Activated CD8-positive, alpha-beta T cell treated with anti-CD3 and anti-CD28 coated beads, Interleukin-2, amount 10 ng/mL, durations not matched to agents 7 days and 5 days (primary cell): ENCODE measurements around the gene KLF5. TPM values are rescaled to one million over a fixed set of nuclear protein-coding genes. Genes with fewer than 3 reads are reported as not detected.
"Not testable (repeated sequence)": the region's sequence is repeated elsewhere in the genome, so short reads cannot be mapped to it uniquely, and the experiment has no call there.

ENCODE experiments used
- ATAC-seq: fragments of 150-1000 bp; cut with Tn5 transposase; one replicate; pipeline ENCODE4 v1.10.0; 2021; ENCODE audit warnings: moderate library complexity
- CTCF ChIA-PET: fragments of 350-600 bp; sonication (Branson Sonifier 250); formaldehyde crosslinking; loops from one replicate; lab custom pipeline; 2021; ENCODE audit warnings: antibody characterized with exemption; lab: Charles Lee
- POLR2A ChIA-PET: fragments of 350-600 bp; sonication (Branson Sonifier 250); formaldehyde crosslinking; loops from one replicate; lab custom pipeline; 2021; ENCODE audit warnings: antibody characterized with exemption; lab: Charles Lee
- DNase-seq: peaks from one replicate; pipeline ENCODE4 v3.0.0-alpha.2; 2020
- H3K27ac Mint-ChIP-seq: one replicate; pipeline ENCODE4 v1.8.0; 2021; ENCODE audit warnings: mild to moderate bottlenecking, mixed read lengths
- H3K27me3 Mint-ChIP-seq: one replicate; pipeline ENCODE4 v1.8.0; 2021; ENCODE audit warnings: low read depth, mixed read lengths
- H3K36me3 Mint-ChIP-seq: one replicate; pipeline ENCODE4 v1.8.0; 2021; ENCODE audit warnings: low read depth, mixed read lengths
- H3K4me1 Mint-ChIP-seq: one replicate; pipeline ENCODE4 v1.8.0; 2021; ENCODE audit warnings: low read depth, mixed read lengths
- H3K4me3 Mint-ChIP-seq: one replicate; pipeline ENCODE4 v1.8.0; 2021; ENCODE audit warnings: mild to moderate bottlenecking, mixed read lengths
- H3K9me3 Mint-ChIP-seq: one replicate; pipeline ENCODE4 v1.8.0; 2022; ENCODE audit warnings: mixed read lengths; ENCODE audit not compliant: insufficient read depth
- total RNA-seq, 2 experiments: library from RNA; stranded (reverse); gene quantifications; one replicate each; pipeline ENCODE4 v1.2.3, GENCODE V29; 2021

Gene KLF5
- total RNA-seq, 2 experiments from 2014 or later, result 5.4 to 7.4 TPM

GRCh38 chr13:73040968-73041596 is 17.7 kb upstream of the KLF5 start:
- Mint-ChIP-seq H3K4me1 (no peaks in the 10 kb centered on the region), H3K4me3 (no peak overlapping the region), H3K36me3 (no peaks in the 10 kb centered on the region), H3K27ac (no peak overlapping the region), H3K9me3 (no peaks in the 10 kb centered on the region), H3K27me3 (peaks cover 2% of the 10 kb centered on the region)
- ChIA-PET CTCF (no interaction called here), POLR2A (interaction anchor here (0.5 kb wide), 1 partner anchor 149 kb away, joined by 3 read pairs; no protein-coding TSS in a partner anchor)
- no peak for DNase-seq
- ATAC-seq, result no peak

- CTCF ChIA-PET, result no interaction called here
- POLR2A ChIA-PET, result no interaction called here
- no peak overlapping the region for H3K4me3 Mint-ChIP-seq
- DNase-seq (no peak), ATAC-seq (no peak)
- no peaks in the 10 kb centered on the region for H3K4me1 Mint-ChIP-seq
- H3K27me3 Mint-ChIP-seq, result no peaks in the 10 kb centered on the region
- no peaks in the 10 kb centered on the region for H3K36me3 Mint-ChIP-seq
- H3K9me3 Mint-ChIP-seq, result no peaks in the 10 kb centered on the region
- no peak overlapping the region for H3K27ac Mint-ChIP-seq
These were observed 13.8 kb upstream of the KLF5 start for GRCh38 chr13:73045031-73045430.

GRCh38 chr13:73048615-73049014 is 10.2 kb upstream of the KLF5 start:
- H3K36me3 Mint-ChIP-seq, H3K4me1 Mint-ChIP-seq, DNase-seq, H3K27me3 Mint-ChIP-seq, H3K27ac Mint-ChIP-seq, H3K9me3 Mint-ChIP-seq, H3K4me3 Mint-ChIP-seq, POLR2A ChIA-PET, ATAC-seq: not testable (repeated sequence)
- CTCF ChIA-PET, result interaction anchor here (0.7 kb wide), 1 partner anchor 406 kb away, joined by 3 read pairs; no protein-coding TSS in a partner anchor

- H3K27ac Mint-ChIP-seq, result no peak overlapping the region
- H3K27me3 Mint-ChIP-seq, result peaks cover 26% of the 10 kb centered on the region
- ATAC-seq, result no peak
- H3K9me3 Mint-ChIP-seq, result no peaks in the 10 kb centered on the region
- H3K36me3 Mint-ChIP-seq, result no peaks in the 10 kb centered on the region
- DNase-seq, result no peak
- no peak overlapping the region for H3K4me3 Mint-ChIP-seq
- H3K4me1 Mint-ChIP-seq, result peaks cover 8% of the 10 kb centered on the region
- POLR2A ChIA-PET, result no interaction called here
- CTCF ChIA-PET, result no interaction called here
These were observed 4.1 kb upstream of the KLF5 start for GRCh38 chr13:73054712-73055111.

GRCh38 chr13:73055813-73056564 is 2.8 kb upstream of the KLF5 start:
- CTCF ChIA-PET, result no interaction called here

GRCh38 chr13:73056565-73056962 is 2.2 kb upstream of the KLF5 start:
- Mint-ChIP-seq H3K9me3 (no peaks in the 10 kb centered on the region), H3K36me3 (no peaks in the 10 kb centered on the region), H3K27ac (no peak overlapping the region), H3K4me3 (no peak overlapping the region), H3K27me3 (peaks cover 35% of the 10 kb centered on the region), H3K4me1 (peaks cover 20% of the 10 kb centered on the region)
- ChIA-PET POLR2A (no interaction called here), CTCF (no interaction called here)
- ATAC-seq (no peak), DNase-seq (no peak)

More at GRCh38 chr13:73055813-73056564, 2.8 kb upstream of the KLF5 start:
- DNase-seq (no peak), ATAC-seq (no peak)
- no peak overlapping the region for H3K27ac Mint-ChIP-seq
- no peaks in the 10 kb centered on the region for H3K9me3 Mint-ChIP-seq
- H3K27me3 Mint-ChIP-seq, result peaks cover 35% of the 10 kb centered on the region
- H3K4me1 Mint-ChIP-seq, result peaks cover 17% of the 10 kb centered on the region
- H3K36me3 Mint-ChIP-seq, result no peaks in the 10 kb centered on the region
- no peak overlapping the region for H3K4me3 Mint-ChIP-seq
- POLR2A ChIA-PET, result no interaction called here

GRCh38 chr13:73057284-73058063 is 1.3 kb upstream of the KLF5 start:
- H3K36me3 Mint-ChIP-seq, result peaks cover 8% of the 10 kb centered on the region
- DNase-seq, result no peak
- H3K27ac Mint-ChIP-seq, result no peak overlapping the region
- no peak for ATAC-seq
- H3K9me3 Mint-ChIP-seq, result no peaks in the 10 kb centered on the region
- peaks cover 23% of the 10 kb centered on the region for H3K4me1 Mint-ChIP-seq
- peak overlapping the region; percentile 12 for H3K4me3 Mint-ChIP-seq
- ChIA-PET CTCF (interaction anchor here (0.6 to 1.4 kb wide), 2 partner anchors 15 to 22 kb away, joined by 3 to 4 read pairs; no protein-coding TSS in a partner anchor), POLR2A (interaction anchor here (0.5 kb wide), 1 partner anchor 211 kb away, joined by 4 read pairs; no protein-coding TSS in a partner anchor)
- H3K27me3 Mint-ChIP-seq, result peaks cover 35% of the 10 kb centered on the region

- peaks cover 35% of the 10 kb centered on the region for H3K27me3 Mint-ChIP-seq
- ATAC-seq, result no peak
- H3K36me3 Mint-ChIP-seq, result peaks cover 11% of the 10 kb centered on the region
- ChIA-PET CTCF (interaction anchor here (0.8 to 2.5 kb wide), 3 partner anchors 15 to 218 kb away, joined by 3 to 11 read pairs (median 4); no protein-coding TSS in a partner anchor), POLR2A (interaction anchor here (0.5 to 1.2 kb wide), 4 partner anchors 211 to 660 kb away, joined by 3 to 4 read pairs (median 3); no protein-coding TSS in a partner anchor)
- no peak overlapping the region for H3K27ac Mint-ChIP-seq
- H3K4me3 Mint-ChIP-seq, result peak overlapping the region; percentile 81
- H3K9me3 Mint-ChIP-seq, result no peaks in the 10 kb centered on the region
- DNase-seq, result no peak
- peaks cover 23% of the 10 kb centered on the region for H3K4me1 Mint-ChIP-seq
These were observed 816 bp upstream of the KLF5 start for GRCh38 chr13:73058064-73058313.

- Mint-ChIP-seq H3K36me3 (peaks cover 14% of the 10 kb centered on the region), H3K27me3 (peaks cover 35% of the 10 kb centered on the region), H3K4me3 (peak overlapping the region; percentile 81), H3K9me3 (no peaks in the 10 kb centered on the region), H3K27ac (peak overlapping the region; percentile 60), H3K4me1 (peaks cover 23% of the 10 kb centered on the region)
- ChIA-PET CTCF (interaction anchor here (0.8 to 2.5 kb wide), 4 partner anchors 14 to 645 kb away, joined by 3 to 11 read pairs (median 4); no protein-coding TSS in a partner anchor), POLR2A (interaction anchor here (0.5 to 1.2 kb wide), 3 partner anchors 215 to 660 kb away, joined by 3 read pairs; no protein-coding TSS in a partner anchor)
- no peak for DNase-seq
- no peak for ATAC-seq
These were observed 421 bp upstream of the KLF5 start for GRCh38 chr13:73058432-73058735.

- Mint-ChIP-seq H3K36me3 (peaks cover 16% of the 10 kb centered on the region), H3K27me3 (peaks cover 32% of the 10 kb centered on the region), H3K27ac (peak overlapping the region; percentile 53), H3K9me3 (no peaks in the 10 kb centered on the region), H3K4me3 (peak overlapping the region; percentile 82), H3K4me1 (peaks cover 23% of the 10 kb centered on the region)
- DNase-seq (peak; percentile 61), ATAC-seq (peak; percentile 49)
- ChIA-PET CTCF (interaction anchor here (1.0 to 2.5 kb wide), 7 partner anchors 8 to 651 kb away, joined by 3 to 11 read pairs (median 3); no protein-coding TSS in a partner anchor), POLR2A (interaction anchor here (0.7 to 1.2 kb wide), 3 partner anchors 192 to 643 kb away, joined by 3 read pairs; no protein-coding TSS in a partner anchor)
These were observed 850 bp downstream of the KLF5 start for GRCh38 chr13:73059460-73060250.
